Femur (tissue), 1 donor: ENCODE measurements around the gene DNAH12.

Experiments
- DNase-seq: peaks from one replicate; pipeline ENCODE4 v3.0.0-alpha.2; 2017

DNAH12 gene

DNA sequence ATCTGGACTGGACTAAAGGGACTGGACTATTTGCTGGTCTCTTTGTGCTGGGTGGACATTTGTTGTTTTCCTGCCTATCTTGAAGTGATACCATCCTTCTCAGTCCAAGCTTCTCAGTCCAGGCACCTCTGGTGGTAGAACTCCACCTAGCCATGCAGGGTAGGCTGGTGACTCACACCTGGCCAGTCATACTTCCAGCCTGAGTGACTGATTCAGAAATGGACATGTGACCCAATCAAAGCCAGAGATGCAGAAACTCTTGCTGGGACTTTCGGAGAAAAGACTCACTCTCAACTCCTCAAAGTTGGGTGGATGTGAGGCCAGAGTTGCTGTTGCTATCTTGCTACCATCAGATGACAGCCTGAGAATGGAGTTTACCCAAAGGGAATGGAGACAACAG lies 246.1 kb downstream of the DNAH12 start:
- no peak for DNase-seq

DNA sequence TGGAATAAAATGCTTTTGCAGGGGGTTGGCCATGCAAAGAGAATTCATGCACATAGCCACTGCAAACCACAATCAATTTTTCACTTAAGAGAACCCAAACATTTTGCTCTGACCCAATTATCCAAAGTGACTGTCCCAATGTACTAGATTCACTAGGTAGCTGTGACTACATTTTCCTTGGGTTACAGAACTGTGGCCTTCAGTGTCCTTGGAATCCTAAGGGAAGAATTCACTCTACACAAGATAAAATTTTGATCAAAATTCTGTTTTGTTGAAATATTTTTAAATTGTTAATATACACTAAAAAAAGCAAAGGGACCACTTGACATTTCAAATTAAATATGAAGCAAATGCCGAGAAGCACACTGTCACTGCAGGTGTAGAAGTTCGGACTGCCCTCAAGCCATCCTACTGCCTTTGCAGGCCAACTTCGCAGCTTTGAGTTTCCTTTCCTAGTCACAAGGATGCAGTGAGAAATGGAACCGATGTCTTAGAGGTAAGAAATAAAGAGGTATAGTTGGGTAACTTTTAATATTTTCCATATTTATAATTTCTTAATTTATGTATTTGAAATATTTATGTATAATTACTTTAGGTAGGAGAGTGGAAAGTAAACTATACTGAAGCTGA lies 251.1 kb downstream of the DNAH12 start:
- DNase-seq, result no peak

DNA sequence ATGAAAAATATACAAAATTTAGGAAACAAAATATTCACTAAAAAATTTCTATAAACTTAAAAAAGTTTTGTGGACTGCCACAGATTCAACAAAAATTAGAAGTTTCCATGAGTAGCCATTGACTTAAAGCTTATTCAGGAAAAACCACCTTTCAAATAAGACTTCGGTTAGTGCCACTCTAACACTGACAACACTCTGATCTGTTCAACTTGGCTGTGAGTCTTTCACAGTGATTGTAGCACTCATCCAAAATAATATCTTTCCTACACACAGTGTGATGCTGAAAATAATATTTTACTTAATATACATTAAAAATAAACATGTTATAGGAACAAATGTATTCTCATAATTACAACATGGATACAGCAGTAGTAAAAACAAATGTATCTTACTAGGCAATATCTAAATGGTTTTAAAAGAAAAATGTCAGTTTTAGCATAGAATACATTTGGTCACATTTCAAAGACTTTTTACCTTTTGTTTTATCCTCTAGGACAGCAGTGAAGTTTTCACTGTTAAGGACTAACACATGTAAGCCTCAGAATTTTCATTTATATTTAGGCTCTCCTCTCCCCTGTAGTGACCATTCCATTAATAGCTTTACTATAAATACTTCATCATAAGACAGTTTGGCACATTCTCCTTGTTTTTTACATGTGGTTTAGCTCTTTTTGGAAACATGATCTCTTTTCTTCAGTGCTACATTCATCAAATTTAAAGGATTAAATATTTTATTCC lies 251.8 kb downstream of the DNAH12 start, which contains the start of gene ASB14:
Gene ASB14, minus strand, starts transcription at position 527 of the 738 bp plus-strand sequence. CDS start 652 bp downstream, outside the sequence.
- no peak for DNase-seq

DNA sequence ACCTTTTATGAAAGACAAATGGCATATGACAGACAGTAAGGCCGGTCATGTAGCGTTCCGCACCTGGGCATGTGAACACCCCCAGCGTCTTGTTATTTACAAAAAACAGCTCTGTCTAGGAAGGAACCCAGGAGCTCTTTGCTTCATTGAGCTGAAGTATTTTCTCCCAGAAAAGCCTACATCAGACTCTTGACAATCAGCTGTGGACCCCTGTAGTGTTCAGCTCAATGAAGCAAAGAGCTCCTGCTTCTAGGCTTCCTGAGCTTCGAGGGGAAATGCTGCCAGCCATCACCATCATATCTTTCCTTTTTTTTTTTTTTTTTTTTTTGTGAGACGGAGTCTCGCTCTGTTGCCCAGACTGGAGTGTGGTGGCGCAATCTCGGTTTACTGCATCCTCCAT lies 255.7 kb downstream of the DNAH12 start:
- no peak for DNase-seq

DNA sequence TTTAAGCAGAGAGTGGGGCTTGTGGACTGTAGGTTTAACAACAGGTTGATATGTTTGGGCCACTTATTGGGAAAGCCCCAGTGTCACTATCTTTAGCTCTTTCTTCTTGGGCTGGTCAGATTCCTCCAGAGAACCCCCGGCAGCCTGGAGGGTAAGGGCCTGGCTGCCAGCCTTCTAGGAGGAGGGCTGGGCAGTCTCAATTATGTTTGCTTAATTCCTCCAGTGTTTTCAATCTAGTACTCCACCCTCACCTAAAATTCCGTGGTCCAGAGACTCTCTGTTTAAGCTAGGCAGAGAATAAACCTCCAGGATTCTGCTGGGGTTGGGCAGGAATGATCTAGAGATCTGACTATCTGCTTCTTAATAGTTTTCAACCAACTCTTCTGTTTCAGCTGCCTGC lies 256.9 kb downstream of the DNAH12 start:
- DNase-seq, result no peak

DNA sequence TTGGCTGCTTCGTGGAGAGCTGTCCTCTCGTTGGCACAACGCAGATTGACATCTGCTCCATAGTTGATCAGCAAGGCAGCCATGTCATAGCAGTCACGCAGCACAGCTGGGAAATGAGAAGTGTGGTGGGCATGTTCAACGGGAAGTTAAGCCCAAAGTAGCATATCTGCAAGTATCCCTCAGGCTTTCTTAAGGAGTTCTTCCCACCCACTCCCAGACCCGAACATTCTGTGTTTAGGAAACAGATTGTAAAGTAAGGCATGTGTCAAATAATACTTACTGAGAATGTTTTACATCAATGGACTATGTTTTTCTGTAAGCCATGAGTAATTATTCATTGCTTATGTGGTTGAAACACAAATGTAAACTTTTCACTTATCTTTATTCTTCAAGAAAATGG lies 260.8 kb downstream of the DNAH12 start:
- DNase-seq, result no peak

DNA sequence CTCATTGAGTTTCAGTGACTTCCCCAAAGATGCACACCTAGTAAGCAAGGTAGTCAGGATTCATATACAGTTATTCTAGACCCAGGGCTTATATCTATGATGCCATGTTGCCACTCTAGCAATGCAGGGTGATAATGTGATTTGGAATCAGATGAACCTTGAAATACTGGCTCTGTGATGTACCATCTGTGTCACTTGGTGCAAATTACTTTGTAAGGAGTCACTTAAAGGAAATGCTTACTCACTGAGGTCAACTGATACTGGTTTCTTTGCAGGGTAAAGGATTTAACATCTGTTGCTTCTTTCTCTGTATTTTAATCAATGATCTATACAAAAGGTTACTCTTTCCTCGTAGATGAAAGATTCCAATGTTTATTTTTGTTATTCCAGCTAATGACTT lies 262.4 kb downstream of the DNAH12 start:
- no peak for DNase-seq

DNA sequence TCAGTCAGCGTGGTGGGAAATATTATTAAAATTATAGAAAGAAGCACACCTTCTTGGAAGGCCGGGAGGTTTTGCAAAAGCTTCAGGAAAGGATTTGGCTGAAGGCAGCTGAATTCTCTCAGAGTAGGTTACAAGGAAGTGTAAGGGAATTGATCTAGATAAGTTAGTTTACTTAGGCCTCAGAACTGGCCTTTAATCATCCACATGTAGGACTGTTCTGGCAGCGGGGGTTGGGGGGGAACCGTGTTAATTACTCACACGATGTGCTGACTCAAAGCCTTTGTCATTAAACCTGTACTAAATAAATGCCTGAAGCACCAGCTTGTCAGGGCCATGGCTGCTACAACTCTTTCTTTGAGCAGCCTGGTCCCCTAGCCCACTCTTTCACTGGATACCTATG lies 264.5 kb downstream of the DNAH12 start:
- DNase-seq, result no peak

DNA sequence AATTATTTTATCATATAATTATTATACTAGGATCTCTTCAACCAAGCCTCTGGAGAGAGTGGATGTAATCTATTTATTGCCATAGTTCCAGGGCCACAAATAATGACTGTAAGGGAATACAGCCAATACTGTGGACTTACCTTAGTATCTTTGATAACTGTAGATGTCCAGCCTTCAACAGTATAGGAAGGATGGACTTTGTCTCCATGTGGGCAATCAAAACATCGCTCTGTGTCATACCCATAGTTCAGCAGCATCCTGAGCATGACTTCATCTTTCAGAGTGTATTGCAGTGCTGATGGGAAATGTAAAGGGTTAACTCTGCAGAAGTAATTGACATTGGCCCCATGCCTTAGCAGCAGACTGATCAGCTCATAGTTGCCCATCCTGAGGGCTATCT lies 265.9 kb downstream of the DNAH12 start:
- DNase-seq, result no peak

DNA sequence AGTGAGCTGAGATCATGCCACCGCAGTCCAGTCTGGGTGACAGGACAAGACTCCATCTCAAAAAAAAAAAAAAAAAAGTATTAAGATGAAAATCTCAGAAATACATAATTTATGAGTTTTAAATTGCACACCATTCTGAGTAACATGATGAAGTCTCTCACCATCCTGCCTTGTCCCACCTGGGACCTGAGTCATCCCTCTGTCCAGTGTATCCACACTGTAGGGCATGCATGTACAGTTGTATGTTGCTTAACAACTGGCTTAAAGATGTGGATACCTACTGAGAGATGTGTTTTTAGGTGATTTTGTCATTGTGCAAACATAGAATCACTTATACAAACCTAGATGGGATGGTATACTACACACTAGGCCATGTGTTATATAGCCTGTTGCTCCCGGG lies 268.8 kb downstream of the DNAH12 start:
- DNase-seq, result no peak

DNA sequence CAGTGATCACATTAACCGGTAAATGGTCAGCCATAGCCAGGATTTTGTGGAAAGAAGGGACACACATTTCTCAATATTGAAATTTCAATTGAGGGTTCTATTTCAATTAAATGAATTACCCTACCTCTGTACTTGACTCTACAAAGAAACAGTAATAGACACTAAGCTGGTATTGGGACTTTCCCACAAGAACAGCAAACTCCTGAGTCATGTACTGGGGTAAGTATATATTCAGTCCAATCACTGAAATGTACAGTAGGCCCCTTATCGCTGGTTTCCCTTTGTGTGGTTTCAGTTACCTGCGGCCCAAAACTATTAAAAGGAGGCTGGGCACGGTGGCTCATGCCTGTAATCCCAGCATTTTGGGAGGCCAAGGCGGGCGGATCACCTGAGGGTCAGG lies 269.3 kb downstream of the DNAH12 start:
- DNase-seq, result no peak

DNA sequence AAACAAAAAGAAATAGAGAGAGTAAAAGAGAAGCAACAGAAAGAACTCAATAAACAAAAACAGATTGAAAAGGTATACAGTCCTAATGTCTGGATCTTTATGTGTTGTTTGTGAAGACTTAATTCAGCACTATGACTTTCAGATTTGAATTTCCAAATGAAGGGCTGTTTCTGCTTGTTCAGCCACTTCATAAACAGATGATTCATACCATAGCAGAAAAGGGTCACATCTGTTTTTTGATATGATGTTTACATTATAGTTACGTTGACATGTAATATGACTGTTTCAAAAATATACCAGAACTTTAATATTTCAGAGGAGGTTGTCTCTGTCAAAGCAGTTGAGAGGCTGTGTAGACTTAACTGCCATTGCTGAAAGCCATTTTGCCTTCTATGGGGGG lies 275.7 kb downstream of the DNAH12 start:
- no peak for DNase-seq

DNA sequence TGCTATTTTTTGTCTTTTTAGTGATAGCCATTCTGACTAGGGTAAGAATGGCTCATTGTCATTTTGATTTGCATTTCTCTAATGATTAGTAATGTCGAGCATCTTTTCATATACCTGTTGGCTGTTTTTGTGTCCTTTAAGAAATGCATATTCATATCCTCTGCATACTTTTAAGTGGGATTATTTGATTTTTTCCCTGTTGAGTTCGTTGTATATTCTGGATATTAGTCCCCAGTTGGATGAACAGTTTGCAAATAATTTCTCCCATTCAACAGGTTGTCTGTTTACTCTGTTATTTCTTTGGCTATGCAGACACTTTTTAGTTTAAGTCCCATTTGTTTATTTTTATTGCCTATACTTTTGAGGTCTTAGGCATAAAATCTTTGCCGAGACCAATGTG lies 282.2 kb downstream of the DNAH12 start:
- DNase-seq, result no peak

DNA sequence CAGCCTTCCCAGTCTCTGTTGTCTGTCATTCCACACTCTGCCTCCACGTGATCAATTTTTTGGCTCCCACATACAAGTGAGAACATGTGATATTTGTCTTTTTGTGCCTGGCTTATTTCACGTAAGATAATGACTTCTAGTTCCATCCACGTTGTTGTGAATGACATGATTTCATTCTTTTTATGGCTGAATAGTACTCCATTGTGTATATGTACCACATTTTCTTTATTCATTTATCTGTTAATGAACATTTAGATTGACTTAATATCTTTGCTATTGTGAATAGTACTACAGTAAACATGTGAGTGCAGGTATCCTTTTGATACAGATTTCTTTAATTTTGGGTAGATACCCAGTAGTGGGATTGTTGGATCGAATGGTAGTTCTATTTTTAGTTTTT lies 283.0 kb downstream of the DNAH12 start:
- no peak for DNase-seq

DNA sequence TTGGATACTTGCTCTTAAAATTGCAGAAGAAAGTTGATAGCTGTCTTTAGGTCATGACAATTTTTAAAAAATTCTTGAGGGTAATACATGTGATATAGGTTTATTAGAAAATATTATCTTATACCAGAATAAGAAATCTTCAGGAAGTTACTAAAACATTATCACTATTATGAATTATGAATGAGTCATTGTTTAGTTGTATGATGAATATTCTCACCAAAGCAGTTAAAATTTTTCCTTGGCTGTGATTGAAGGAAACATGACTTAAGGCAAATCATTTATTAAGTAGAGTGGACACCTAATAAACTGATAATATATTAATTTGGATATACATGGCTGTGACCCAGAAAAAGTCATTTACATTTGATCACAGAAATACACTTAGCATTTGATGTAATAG lies 286.5 kb downstream of the DNAH12 start:
- no peak for DNase-seq

DNA sequence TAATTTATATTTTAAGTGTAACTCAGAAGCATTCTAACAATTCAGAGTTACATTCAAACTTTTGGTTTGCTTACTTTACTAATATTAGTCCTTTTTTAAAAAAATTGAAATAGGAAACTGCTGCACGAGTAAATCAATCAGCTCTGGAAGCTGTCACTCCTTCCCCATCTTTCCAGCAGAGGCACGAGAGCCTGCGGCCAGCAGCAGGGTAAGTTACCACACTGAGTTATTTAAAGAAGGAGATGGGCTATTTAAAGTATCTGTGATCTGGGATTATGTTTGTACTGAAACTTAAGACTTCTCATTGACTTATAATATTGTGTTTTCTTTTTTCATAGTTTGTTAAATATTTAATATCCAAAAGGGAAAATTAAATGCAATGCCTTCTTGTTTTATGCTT lies 287.3 kb downstream of the DNAH12 start:
- DNase-seq, result no peak

DNA sequence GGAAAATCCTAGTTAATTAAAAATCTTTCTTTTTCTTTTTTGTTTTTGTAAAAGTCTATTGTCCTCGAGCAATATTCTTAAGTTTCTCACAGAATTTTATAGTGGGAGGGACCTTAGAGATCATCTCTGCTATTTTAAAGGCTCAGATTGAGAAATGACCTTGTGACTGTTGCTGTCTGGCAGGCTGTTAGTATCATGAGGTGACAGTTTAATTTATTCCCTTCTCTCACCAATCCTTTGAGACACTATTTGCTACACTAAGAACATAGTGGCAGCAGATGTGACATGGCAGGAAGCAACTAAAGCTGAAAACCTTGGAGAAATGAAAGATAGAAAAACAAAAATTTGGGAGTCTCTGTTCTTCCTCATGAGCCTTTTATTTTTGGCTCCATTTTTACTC lies 291.7 kb downstream of the DNAH12 start:
- no peak for DNase-seq

DNA sequence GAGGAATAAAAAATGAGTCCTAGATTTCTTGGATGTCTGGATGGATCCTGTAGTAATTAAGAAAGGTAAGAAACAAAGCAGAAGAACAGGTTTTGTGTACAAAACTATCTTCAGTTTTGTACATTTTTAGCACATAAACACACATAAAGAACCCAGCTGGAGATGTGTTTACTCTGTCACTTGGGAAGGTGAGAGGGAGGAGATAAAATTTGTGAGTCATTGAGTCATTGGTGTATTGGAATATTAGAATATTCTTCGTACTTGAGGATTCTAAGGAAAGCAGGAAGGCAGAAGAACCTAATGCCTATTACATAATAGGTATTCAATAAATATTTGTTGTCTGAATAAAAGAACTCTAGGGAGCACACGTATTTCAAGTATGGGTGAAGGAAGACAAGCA lies 299.2 kb downstream of the DNAH12 start:
- no peak for DNase-seq
